Stimulated activated naive CD8-positive, alpha-beta T cell treated with anti-CD3 and anti-CD28 coated beads, Interleukin-15, Interleukin-2, amounts not matched to agents 100 U/mL and 50 U/mL, for 24 hours (primary cell): ENCODE data around the gene CTDSPL.
A peak's percentile ranks its signal among the peaks of the same experiment; 100 is the strongest.

ENCODE experiments used
- ATAC-seq: fragments of 150-1000 bp; cut with Tn5 transposase; one replicate; pipeline ENCODE4 v1.10.0; 2021
- DNase-seq: peaks from one replicate; pipeline ENCODE4 v3.0.0; 2021

CTDSPL gene

DNA sequence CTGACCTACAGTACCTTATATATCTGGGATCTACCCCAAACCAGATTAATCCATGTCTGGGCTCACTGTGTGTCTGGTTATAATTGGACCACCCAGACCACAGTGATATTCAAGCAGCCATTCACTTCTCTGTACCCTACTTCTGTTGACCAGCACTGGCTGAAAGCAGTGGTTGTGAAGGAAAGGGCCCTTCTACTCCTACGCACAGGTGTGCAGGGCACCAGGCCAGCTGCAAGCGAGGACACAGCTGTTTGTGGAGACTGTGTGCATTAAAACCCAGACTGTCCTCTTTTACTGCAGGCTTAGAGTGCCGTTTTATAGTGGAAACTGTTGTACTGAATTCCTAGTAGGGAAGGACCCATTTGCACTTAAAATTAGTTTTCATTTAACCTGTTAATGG lies 29.5 kb downstream of the CTDSPL start:
- no peak for ATAC-seq
- DNase-seq = no peak

- no peak for DNase-seq
- ATAC-seq = no peak
These were observed 31.4 kb downstream of the CTDSPL start for GRCh38 chr3:37892927-37893600.

GRCh38 chr3:37896827-37897226 lies 35.1 kb downstream of the CTDSPL start:
- no peak for DNase-seq
- no peak for ATAC-seq

- ATAC-seq (no peak), DNase-seq (no peak)
These were observed 36.1 kb downstream of the CTDSPL start for GRCh38 chr3:37897763-37898162.

DNA sequence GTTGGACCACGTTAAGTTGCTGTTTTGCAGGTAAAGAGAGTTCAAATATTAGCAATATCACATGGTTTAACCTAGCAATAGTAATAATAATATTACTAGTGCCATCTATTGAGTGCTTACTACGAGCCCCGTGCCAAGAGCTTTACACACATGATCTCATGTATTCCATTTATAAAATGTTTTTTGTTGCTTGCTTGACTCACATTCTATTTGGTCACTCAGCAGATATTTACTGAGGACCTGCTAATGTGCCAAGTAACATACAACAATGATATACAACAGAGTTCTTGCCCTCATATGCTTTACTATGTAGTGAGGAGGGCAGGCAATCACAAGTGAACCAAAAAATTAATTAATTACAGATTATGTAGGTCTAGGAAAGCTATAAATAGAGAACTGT lies 36.7 kb downstream of the CTDSPL start:
- no peak for ATAC-seq

DNA sequence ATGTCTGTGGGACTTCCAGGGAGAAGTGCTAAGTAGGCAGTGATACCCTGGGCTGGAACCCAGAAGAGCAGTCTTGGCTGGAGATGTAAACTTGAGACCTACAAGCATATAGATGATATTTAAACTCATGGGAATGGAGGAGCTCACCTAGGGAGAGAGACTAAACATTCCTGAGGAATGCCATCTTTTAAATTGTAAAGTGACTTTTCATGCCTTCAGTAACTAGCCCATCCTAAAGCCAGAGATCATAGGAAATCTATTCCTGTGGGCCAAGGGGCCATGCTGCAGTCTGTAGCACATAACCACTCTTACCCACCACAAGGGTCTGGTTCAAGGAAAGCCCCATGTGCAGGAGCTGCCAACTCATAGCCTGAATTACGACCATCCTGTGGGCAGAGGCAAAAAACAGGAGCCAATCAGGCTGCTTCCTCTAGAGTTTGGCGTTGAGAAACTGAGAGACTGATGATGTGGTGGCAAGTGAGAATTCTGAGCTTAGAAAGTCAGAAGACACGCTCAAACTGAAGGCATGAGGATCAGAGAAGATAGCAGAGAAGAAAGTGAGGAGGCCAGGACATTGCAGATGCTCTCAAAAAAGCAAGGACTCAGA lies 37.5 kb downstream of the CTDSPL start:
- DNase-seq (peak; percentile 15), ATAC-seq (peak; percentile 70)

More for the DNA sequence above, 36.7 kb downstream of the CTDSPL start:
- no peak for DNase-seq

- DNase-seq = no peak
These were observed 38.1 kb downstream of the CTDSPL start for GRCh38 chr3:37899711-37900306.

DNA sequence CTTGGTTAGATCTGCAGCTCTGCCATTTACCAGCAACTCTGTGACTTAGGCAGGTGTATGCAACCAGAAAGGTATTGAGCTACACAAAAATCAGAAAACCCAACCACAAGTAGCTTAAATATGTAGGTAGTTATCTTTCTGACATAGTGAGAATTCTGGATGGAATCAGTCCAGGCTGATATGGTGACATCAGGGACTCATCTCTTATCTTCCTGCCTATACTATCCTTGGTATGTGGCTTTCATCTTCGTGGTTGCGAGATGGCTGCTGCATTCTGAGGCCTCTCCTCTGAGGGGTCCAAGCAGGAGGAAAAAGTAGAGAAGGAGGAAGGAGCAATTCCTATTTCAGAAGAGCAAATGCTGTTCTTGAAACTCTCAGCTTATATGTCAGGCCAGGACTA lies 40.0 kb downstream of the CTDSPL start:
- ATAC-seq (no peak), DNase-seq (no peak)

More at GRCh38 chr3:37899711-37900306, 38.1 kb downstream of the CTDSPL start:
- no peak for ATAC-seq

GRCh38 chr3:37902674-37903073 lies 41.0 kb downstream of the CTDSPL start:
- ATAC-seq (no peak), DNase-seq (no peak)

DNA sequence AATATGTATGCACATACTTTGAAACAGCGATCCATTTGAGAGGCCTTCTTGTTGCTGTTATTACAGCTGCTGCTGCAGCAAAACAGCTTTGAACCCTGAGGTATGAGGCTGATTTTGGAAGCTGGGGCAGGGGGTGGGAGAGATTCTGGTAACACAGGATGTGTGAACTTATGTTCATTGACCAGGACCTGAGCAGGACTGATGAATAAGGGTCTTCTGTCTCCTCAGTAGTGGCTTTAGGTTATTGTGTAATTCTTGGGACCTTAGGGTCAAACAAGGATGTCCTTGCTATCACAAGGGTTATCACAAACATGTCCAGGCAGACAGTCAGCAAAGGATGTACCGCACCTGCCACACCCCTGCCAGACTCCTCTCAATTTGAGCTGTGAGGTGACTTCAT lies 41.6 kb downstream of the CTDSPL start:
- DNase-seq (no peak), ATAC-seq (no peak)

DNA sequence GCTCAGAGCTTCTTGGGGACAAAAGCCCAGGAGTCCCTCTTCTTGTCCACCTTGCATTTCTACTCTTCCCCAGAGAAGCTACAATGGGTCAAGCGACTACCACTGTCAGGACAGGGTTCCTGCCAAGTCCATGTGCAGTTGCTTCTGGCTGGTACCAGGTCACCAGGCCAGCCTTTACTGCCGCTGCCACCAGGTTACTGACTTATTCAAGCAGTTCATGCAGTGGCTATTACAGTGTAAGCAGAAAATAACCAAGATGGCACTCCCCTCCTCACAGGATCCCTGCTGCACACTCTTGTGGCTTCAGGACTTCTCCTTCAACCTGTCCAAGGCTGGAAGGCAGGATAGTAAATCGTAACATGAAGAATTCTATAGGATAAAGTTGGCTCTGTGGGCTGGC lies 42.1 kb downstream of the CTDSPL start:
- no peak for ATAC-seq

GRCh38 chr3:37904601-37905000 lies 42.9 kb downstream of the CTDSPL start:
- ATAC-seq (no peak), DNase-seq (no peak)

More for the DNA sequence above, 42.1 kb downstream of the CTDSPL start:
- DNase-seq = no peak

DNA sequence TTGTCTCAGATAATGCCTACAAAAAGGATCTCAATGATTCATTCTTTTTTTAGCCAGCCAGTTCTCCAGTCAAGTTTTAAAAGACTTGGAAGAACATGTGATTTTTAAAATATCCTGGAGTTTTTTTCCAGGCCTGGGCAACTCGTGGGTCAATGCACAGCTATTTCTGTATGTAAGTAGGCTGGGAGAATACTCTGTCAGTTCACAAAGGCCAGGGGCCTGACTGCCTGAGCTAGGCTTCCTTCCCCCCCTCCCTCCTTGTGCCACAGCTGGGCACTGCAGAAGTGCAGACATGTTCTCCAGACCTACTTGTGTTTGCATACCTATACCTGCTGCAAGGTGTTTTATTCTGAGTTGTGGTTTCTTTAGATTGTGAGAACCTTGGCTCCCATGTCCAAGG lies 43.7 kb downstream of the CTDSPL start:
- ATAC-seq = no peak
- DNase-seq = no peak

- ATAC-seq = no peak
- no peak for DNase-seq
These were observed 44.5 kb downstream of the CTDSPL start for GRCh38 chr3:37905987-37906674.

DNA sequence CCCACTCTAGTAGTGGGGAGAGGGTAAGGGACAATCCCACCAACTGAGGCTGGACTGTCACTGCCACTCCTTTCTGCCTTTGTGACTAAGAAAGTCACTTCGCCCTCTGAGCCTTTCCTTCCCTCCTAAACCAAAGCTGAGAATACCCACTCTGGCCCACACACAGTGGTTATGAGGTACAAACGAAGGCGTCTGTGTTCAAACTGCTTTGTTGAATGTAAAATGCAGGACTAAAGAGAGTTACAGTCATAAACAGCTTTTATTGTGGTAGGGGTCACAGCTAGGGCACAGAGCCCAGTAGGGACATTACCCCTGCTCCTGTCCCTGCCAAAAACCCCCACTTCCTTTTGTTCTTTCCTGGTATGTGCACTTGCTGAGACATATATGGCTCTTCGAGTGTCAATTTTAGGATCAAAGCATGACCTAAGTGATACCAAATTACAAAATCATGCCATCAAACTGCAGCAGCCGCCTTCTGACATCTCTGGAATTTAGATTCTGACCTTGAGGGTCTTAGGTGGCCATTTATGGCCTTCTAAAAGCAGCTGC lies 45.1 kb downstream of the CTDSPL start:
- DNase-seq (peak; percentile 15), ATAC-seq (peak; percentile 64)

GRCh38 chr3:37907371-37907770 lies 45.7 kb downstream of the CTDSPL start:
- ATAC-seq (no peak), DNase-seq (no peak)

GRCh38 chr3:37907906-37908305 lies 46.2 kb downstream of the CTDSPL start:
- peak; percentile 87 for ATAC-seq
- peak; percentile 24 for DNase-seq

GRCh38 chr3:37909067-37909911 lies 47.6 kb downstream of the CTDSPL start:
- no peak for ATAC-seq

GRCh38 chr3:37910671-37911400 lies 49.2 kb downstream of the CTDSPL start:
- no peak for DNase-seq
- no peak for ATAC-seq

More at GRCh38 chr3:37909067-37909911, 47.6 kb downstream of the CTDSPL start:
- DNase-seq = no peak

DNA sequence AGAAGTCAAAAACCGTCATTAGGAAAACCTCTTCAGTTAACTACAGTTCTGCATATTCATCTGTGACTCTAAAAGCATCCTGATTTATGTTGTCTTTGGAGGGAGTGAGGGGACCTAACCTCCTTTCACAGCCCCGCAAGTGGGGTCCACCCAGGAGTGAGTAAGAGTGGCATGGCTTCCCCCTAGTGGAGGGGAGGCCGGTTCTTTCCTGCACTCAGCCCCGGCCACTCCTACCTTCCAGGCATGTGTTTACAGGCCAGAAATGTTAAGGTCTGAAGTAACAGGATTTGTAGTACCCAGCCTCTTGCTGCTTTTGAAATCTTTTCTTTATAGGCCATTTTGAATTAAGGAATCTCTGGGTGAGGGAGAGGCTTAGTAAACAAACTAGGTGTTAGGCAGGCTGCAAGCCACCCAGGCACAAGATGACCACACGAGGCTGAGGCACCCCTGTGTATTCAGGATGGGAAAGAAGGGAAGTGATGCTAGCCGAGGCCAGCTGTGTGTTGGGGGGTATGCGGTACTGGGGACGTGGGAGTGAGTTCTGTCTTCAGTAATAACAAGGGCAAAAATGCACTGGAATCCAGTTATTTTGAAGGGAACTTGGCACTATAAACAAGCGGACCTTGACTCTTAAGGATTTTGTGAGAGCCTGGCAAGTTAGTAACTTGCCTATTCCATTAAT lies 50.5 kb downstream of the CTDSPL start:
- ATAC-seq (no peak), DNase-seq (no peak)
